M059J (cell line): ENCODE data around the gene RTCB. TPM values are rescaled to one million over a fixed set of nuclear protein-coding genes. Genes with fewer than 3 reads are reported as not detected.

Experiments
- DNase-seq: peaks from one replicate; pipeline ENCODE4 v3.0.0-alpha.2; 2012; ENCODE audit warnings: low read depth
- total RNA-seq: library from RNA; depleted of rRNA; stranded (reverse); fragments of >200 nt; shearing (Covaris generic); gene quantifications from 2 replicates; pipeline ENCODE4 v1.2.3, GENCODE V29; 2014; rRNA removed

RTCB gene
- total RNA-seq, 1 experiment from 2014 or later: 93.2 TPM

DNA sequence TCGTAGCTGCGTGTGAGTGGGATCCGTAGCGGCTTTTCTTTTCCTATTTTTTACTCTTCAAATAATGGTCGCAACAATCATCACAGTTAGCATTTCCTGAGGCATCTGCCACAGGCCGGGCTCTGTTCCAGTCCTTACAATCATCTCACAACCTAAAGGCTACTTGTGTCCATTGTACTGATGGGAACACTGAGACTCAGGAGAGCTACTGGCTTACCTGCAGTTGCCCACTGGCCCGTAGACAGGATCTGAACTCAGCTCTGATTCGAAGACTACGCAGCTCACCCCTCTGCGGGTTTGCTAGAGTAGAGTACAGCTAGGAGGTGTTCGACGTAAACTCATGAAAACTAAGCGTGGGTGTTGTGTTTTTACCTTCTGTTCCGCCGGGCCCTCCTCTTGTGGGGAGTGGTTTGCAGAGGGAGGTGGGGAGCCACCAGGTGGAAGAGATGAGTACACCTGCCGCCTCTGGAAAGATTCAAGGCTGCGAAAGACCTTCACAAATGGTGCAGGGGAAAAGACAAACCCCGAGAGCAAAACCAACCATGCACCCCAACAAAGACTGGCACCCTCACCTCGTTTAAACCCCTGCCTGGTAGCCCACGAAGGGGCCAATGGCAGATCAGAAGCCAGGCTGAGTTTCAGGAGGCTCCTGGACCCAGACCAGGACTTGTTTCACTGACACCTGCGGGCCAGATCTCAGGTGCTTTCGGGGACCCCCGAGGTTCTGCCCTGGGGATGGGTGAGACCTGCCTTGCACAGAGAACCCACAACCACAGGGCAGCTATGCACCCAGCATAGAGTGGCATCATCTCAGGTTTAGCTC lies 72.6 kb downstream of the RTCB start:
- DNase-seq: no peak

- DNase-seq: no peak
Observed at GRCh38 chr22:32338757-32339156, 73.3 kb downstream of the RTCB start.

Other genes with a start within 250 kb of the RTCB start
- not detected in 2 replicates for gene RFPL2, start 207.2 kb downstream of the RTCB start, total RNA-seq
- not detected in 2 replicates for gene SLC5A4, start 156.9 kb downstream of the RTCB start, total RNA-seq
- not detected in 2 replicates for gene RFPL3, start 54.4 kb downstream of the RTCB start, total RNA-seq
- gene BPIFC, start 52.2 kb upstream of the RTCB start, total RNA-seq: not detected in 2 replicates
- 84.5 and 91.6 TPM in 2 replicates for gene FBXO7, start 62.6 kb upstream of the RTCB start, total RNA-seq